ENCODE data around the gene RAB12.

- TF ChIP-seq ZNF169 (tag by site-specific recombination; IDR thresholded peaks at IDR 0.05) (no peak), ZBTB6 (tag by site-specific recombination; IDR thresholded peaks at IDR 0.05) (no peak), HOXA7 (CRISPR knock-in tag; IDR thresholded peaks at IDR 0.05; ENCODE audit: borderline replicate concordance) (no peak), ZNF302 (tag by site-specific recombination; IDR thresholded peaks at IDR 0.05; ENCODE audit: low read depth) (no peak), CTCF (tag by site-specific recombination; IDR thresholded peaks at IDR 0.05) (no peak), ZNF114 (tag by site-specific recombination; IDR thresholded peaks at IDR 0.05) (no peak), GLI4 (tag by site-specific recombination; IDR thresholded peaks at IDR 0.05) (no peak)
- TF ChIP-seq, protein P1, sequence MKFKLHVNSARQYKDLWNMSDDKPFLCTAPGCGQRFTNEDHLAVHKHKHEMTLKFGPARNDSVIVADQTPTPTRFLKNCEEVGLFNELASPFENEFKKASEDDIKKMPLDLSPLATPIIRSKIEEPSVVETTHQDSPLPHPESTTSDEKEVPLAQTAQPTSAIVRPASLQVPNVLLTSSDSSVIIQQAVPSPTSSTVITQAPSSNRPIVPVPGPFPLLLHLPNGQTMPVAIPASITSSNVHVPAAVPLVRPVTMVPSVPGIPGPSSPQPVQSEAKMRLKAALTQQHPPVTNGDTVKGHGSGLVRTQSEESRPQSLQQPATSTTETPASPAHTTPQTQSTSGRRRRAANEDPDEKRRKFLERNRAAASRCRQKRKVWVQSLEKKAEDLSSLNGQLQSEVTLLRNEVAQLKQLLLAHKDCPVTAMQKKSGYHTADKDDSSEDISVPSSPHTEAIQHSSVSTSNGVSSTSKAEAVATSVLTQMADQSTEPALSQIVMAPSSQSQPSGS (tag by site-specific recombination; IDR thresholded peaks at IDR 0.05; ENCODE audit: low read depth) = no peak
Measured at GRCh38 chr18:8562070-8562469, 47.2 kb upstream of the RAB12 start.
